HG03378 (cell line): ENCODE data around the gene GABRD.

Experiments
- ATAC-seq: cut with Tn5 transposase; IDR thresholded peaks from one replicate; pipeline ENCODE4 v1.9.1; 2021; ENCODE audit warnings: mild to moderate bottlenecking, moderate library complexity; ENCODE audit not compliant: unreplicated experiment

Gene GABRD

DNA sequence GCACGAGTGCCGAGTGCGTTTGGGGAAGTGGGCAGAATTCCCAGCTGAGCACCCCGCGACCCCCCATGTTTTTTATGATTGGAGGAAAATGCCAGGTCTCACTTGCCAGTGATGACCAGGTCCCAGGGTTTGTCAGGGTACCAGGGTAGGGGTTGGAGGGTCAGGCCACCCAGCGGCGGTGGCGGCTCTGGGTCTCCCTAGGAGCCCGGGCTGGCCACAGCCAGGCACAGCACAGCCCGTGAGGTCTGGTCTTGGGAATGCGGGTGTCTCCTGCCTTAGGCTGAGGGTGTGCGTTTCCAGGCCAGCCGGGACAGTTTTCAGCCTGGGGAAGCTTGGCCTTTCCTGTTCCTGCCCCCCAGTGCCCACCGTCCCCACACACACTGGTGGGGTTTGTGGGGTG lies 53.7 kb downstream of the GABRD start:
- no peak for ATAC-seq

DNA sequence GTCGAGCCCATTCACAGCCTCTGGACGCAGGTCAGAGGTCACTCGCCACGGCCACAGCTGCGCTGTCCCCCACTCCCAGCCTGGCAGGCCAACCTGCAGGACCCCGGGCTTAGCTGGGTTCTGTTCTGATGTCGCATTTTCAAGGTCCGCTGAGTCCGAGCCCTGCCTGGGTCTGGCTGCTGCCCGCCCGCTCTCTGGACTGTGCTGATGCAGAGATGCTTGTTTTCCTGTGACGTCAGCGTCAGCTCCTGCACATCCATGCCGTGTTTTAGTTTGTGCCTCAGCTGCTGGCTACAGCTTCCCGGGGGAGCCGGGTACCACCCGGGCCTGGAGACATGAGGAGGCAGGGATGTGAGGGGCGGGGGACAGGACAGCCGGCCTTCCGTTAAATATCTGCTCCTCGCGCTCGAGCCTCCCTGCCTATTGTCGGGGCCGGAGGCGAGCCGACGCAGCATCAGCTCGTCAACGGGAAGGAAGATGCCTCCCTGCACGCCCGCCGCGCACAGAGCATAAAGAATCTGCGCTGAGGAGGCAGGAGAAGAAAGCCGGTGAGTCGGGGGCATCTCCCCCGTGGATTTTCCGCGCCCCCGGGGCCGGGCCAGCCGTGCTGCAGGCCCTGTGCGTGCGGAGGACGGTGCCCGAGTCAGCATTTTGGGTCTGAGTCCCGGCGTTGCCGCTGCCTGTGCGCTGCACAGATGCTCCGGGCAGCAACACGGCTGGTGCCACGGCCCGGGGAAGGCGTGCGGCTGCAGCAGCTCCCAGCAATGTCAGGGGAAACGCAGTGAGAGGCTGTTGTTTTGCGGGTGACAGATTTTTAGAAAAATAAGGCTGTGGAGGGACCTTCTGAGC lies 54.5 kb downstream of the GABRD start:
- no peak for ATAC-seq

DNA sequence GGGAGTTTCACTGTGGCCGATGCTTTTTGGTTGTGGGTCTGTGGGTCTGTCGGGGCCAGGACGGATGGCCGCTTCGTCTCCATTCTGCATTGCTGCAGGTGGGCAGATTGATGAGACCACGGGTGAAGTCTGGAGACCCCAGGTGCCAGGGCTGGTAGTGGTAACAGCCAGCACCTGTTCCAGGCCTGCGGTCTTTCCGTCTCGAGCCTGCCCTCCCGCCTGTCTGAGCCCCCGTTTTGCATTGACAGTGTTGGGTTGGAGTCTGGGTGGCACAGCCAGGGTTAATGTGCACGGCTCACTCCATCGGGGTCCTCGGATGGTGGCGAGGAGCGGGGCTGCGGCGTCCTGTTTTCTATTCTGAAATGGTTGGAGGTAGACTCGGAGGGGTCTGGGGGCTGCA lies 55.3 kb downstream of the GABRD start:
- no peak for ATAC-seq

DNA sequence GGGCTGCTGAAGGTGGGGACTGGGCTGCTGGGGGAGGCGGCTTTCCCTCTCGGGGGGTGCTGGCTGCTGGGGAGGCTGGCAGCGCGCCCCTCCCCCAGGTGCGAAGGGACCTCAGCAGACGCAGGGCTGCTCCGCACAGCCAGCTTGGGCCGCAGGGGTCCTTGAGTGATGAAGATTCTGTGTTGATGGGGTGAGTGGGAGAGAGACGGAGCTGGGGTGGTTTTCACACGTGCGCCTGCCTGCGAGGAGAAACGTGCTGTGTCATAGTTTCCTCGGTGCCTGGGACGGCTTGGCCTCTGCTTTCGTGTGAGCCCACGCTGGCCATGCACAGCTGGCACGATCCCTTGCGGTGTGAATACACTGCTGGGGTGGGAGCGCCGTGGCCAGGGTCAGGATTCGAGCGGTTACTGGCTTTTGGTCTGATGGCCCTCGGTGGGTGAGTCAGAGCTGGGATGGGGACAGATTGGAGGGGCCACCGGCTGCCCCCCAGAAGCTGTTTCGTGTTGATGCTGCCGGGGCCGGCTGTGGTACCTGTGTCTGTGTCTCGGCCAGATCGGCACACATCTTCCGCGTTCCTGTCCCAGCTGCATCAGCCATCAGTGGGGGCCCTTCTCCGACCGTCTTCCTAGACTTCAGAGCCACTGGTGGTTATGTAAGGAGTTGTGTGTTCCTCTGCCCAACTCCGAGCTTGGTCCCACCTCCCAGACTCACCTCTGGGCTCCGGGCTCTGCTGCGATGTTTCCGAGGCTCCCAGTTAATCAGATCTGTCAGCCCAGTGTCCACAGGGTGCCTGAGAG lies 56.0 kb downstream of the GABRD start:
- ATAC-seq = no peak

- no peak for ATAC-seq
Measured at GRCh38 chr1:2076826-2077225, 57.7 kb downstream of the GABRD start.

DNA sequence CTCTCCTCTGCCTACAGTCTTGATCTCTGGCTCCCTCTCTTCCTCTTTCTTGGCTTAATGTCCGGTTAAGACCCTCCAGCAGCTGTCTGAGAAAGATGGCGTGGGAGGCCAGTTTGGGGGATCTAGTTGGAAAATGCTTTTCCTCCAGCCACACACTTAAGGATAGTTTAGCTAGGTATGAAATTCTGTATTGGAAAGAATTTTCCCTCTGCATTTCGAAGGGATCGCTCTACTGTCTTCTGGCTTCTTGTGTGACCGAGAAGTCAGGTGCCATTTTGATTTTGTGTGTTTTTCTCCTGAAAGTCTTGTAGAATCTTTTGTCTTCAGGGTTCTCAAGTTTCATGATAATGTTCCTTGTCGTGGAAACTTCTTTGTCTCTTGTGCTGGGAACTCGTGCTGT lies 59.0 kb downstream of the GABRD start:
- no peak for ATAC-seq

DNA sequence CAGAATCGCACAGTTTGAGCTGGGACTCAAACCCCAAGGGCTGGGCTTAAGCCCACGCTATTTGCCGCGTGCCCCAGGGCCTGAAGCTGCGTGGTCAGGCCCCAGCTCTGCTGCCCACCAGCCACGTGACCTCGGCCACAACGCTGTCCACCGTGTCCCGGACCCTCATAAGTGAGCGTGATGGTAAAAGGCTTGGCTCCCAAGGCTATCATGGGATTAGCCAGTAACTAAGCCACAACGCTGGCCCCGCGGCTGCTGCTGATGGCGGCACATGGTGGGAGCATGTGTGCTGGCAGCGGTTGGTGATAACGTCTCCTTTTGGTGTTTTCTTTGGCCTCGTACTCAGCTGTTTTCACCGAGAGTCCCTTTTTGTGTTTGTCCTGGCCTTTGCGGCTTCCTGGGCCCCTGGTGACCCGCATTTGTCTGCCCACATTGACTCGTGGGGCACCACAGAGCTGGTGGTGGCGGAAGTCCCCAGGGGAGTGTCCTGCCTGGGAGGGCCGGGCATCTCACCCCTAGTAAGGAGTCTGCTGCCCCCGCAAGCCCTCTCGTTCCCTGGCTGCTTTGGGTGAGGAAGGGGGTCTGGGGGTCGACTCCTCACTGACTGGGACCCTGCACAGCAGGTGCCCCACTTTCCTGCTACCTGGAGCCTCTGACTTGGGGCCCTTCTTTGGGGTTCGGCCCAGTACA lies 60.4 kb downstream of the GABRD start:
- ATAC-seq = no peak

DNA sequence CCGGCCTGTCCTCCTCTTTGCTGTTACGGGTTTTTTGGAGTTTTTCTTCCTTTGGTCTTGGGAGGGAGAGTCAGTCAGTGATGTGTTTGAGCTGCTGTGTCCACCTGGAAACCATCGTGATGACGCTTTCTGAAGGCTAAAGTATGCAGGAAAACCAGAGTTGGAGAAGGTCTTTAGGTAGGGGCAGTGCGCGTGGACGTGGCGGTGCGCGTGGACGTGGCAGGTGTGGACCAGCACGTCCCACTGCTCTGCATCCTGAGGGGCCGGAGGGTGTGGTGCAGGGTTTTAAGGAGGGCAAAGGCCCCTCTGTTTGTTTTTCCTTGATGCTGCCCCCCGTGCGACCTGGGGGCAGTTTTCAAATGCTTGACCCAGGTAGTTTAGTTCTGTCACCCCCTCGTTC lies 61.0 kb downstream of the GABRD start:
- ATAC-seq = no peak
